ENCODE data around the gene ANKRD13D.

The ANKRD13D gene

DNA sequence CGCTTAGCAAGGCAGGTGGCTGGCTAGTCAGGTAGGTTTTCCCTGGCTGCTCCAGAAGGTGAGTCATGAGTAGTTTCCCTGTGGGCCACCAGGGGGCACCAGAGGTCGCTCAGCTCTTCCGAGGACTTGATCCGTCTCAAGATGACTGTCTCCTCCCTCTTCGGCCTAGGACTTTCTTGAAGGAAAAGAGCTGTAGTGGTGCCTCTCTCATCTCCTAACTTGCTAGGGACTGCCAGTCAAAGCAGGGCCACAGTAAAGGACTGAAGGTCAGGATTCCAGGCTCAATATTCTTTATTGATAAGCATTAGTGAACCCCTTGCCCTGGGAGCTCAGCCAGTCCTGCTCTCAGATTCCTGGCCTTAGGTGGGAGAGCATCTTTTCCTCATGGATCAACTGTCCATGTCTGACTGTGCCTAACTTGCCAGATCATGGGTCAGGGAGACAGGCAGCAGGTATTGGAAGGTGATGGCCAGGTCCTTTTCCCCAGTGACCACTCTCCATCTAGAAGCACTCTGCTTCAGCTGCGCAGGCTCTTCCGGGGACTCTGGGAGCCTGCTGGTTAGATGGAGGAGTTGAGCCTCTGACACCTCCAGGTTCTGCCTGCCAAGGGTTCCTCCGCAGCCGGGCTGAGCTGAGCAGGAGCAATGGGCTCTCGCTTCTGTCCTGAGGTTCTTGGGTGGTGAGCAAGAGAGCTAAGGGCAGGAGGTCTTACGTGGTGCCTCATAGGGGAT lies 62.3 kb downstream of the ANKRD13D start:
- Histone ChIP-seq H3K27me3 (ENCODE audit: insufficient read depth, low read depth, severe bottlenecking) (no peaks in the 10 kb centered on the region), H3K9me3 (ENCODE audit: severe bottlenecking) (no peaks in the 10 kb centered on the region), H3K36me3 (no peaks in the 10 kb centered on the region), H3K27ac (no peak overlapping the region), H3K4me3 (ENCODE audit: low read depth, low read length) (no peak overlapping the region)
- TF ChIP-seq CTCF (IDR thresholded peaks at IDR 0.05; ENCODE audit: low read depth, low read length) = peak; percentile 93
- peak; percentile 60 for DNase-seq
